ENCODE results near the gene GZF1. TPM values are rescaled to one million over a fixed set of nuclear protein-coding genes. Genes with fewer than 3 reads are reported as not detected.
A peak's percentile ranks its signal among the peaks of the same experiment; 100 is the strongest.

GZF1 gene
- total and polyA plus RNA-seq, 8 donors: 11.8 to 18.0 (median 13.5) TPM

GRCh38 chr20:23415555-23415954 is 53.6 kb downstream of the GZF1 start:
- H3K4me1 ChIP-seq: peaks cover 9 to 53% of the 10 kb centered on the region in 2 donors
- no peaks in the 10 kb centered on the region for H3K27me3 ChIP-seq
- ATAC-seq (no peak), DNase-seq (no peak)
- no peaks in the 10 kb centered on the region for H3K9me3 ChIP-seq
- H3K4me3 ChIP-seq: no peak overlapping the region
- TF ChIP-seq CTCF (IDR thresholded peaks at IDR 0.05): no peak
- intact Hi-C loops (cut with DNase I): loop anchor here in 1 of 2 donors (10.0 kb wide), 1 partner anchor 51 kb away; the partner anchor contains the start of gene GZF1
- no peaks in the 10 kb centered on the region for H3K36me3 ChIP-seq
- H3K27ac ChIP-seq: no peak overlapping the region

- Histone ChIP-seq H3K4me3 (no peak overlapping the region), H3K27me3 (no peaks in the 10 kb centered on the region), H3K27ac (no peak overlapping the region), H3K9me3 (no peaks in the 10 kb centered on the region), H3K36me3 (no peaks in the 10 kb centered on the region), H3K4me1 (peaks cover 9 to 53% of the 10 kb centered on the region in 2 donors)
- ATAC-seq: no peak
- DNase-seq: no peak
- TF ChIP-seq CTCF (IDR thresholded peaks at IDR 0.05): no peak
- intact Hi-C loops (cut with DNase I): loop anchor here in 1 of 2 donors (10.0 kb wide), 1 partner anchor 51 kb away; the partner anchor contains the start of gene GZF1
Measured at GRCh38 chr20:23415959-23416583, 54.1 kb downstream of the GZF1 start.

- H3K9me3 ChIP-seq: no peaks in the 10 kb centered on the region
- H3K4me1 ChIP-seq: peaks cover 9 to 47% of the 10 kb centered on the region in 2 donors
- intact Hi-C loops (cut with DNase I): loop anchor here in 1 of 2 donors (10.0 kb wide), 1 partner anchor 53 kb away; the partner anchor contains the start of gene GZF1
Measured at GRCh38 chr20:23417861-23418260, 55.9 kb downstream of the GZF1 start.

GRCh38 chr20:23419657-23419994 is 57.6 kb downstream of the GZF1 start:
- no peak for DNase-seq
- Histone ChIP-seq H3K4me1 (peaks cover 9 to 42% of the 10 kb centered on the region in 2 donors), H3K36me3 (no peaks in the 10 kb centered on the region), H3K4me3 (peak overlapping the region; percentile 83 to 85), H3K27me3 (no peaks in the 10 kb centered on the region), H3K9me3 (no peaks in the 10 kb centered on the region), H3K27ac (peak overlapping the region; percentile 83 to 84)
- intact Hi-C loops (cut with DNase I): loop anchor here in 1 of 2 donors (10.0 kb wide), 1 partner anchor 55 kb away; the partner anchor contains the start of gene GZF1
- ATAC-seq: no peak
- no peak for TF ChIP-seq CTCF (IDR thresholded peaks at IDR 0.05)

More at GRCh38 chr20:23417861-23418260, 55.9 kb downstream of the GZF1 start:
- H3K4me3 ChIP-seq: no peak overlapping the region
- DNase-seq: no peak
- H3K27me3 ChIP-seq: no peaks in the 10 kb centered on the region
- no peak for ATAC-seq
- no peak for TF ChIP-seq CTCF (IDR thresholded peaks at IDR 0.05)
- H3K36me3 ChIP-seq: no peaks in the 10 kb centered on the region
- no peak overlapping the region for H3K27ac ChIP-seq

GRCh38 chr20:23419995-23420901 is 58.3 kb downstream of the GZF1 start:
- Histone ChIP-seq H3K4me1 (peaks cover 9 to 37% of the 10 kb centered on the region in 2 donors), H3K9me3 (no peaks in the 10 kb centered on the region), H3K27ac (peak overlapping the region; percentile 83 to 84), H3K36me3 (no peaks in the 10 kb centered on the region), H3K27me3 (no peaks in the 10 kb centered on the region), H3K4me3 (peak overlapping the region; percentile 83 to 85)
- no peak for TF ChIP-seq CTCF (IDR thresholded peaks at IDR 0.05)
- ATAC-seq: peak; percentile 69
- intact Hi-C loops (cut with DNase I): loop anchor here in 1 of 2 donors (10.0 kb wide), 1 partner anchor 55 kb away; the partner anchor contains the start of gene GZF1
- peak; percentile 15 to 87 (median 54) for DNase-seq

Measured in left lung (tissue), 10 donors.